Measurements from ENCODE around the gene NT5DC3. TPM values are rescaled to one million over a fixed set of nuclear protein-coding genes. Genes with fewer than 3 reads are reported as not detected.

The NT5DC3 gene
- total RNA-seq, 1 donor from 2014 or later = 6.6 TPM

- intact Hi-C loops (cut with DNase I) = no loop called here
- TF ChIP-seq CTCF (IDR thresholded peaks at IDR 0.05) = no peak
- Histone ChIP-seq H3K4me1 (no peaks in the 10 kb centered on the region), H3K4me3 (no peak overlapping the region), H3K9me3 (no peaks in the 10 kb centered on the region), H3K36me3 (peaks cover 17 to 31% of the 10 kb centered on the region in 2 donors), H3K27ac (no peak overlapping the region), H3K27me3 (no peaks in the 10 kb centered on the region)
- no peak for DNase-seq (ENCODE audit: low spot score in 2 of 2)
These were observed 82.5 kb downstream of the NT5DC3 start for GRCh38 chr12:103758310-103759089.

GRCh38 chr12:103757248-103757647 lies 83.8 kb downstream of the NT5DC3 start:
- no peaks in the 10 kb centered on the region for H3K4me1 ChIP-seq
- H3K36me3 ChIP-seq = peaks cover 6 to 19% of the 10 kb centered on the region in 2 donors
- intact Hi-C loops (cut with DNase I) = no loop called here
- no peak overlapping the region for H3K4me3 ChIP-seq
- no peak for DNase-seq (ENCODE audit: low spot score in 2 of 2)
- no peak for TF ChIP-seq CTCF (IDR thresholded peaks at IDR 0.05)
- no peaks in the 10 kb centered on the region for H3K27me3 ChIP-seq
- H3K9me3 ChIP-seq = no peaks in the 10 kb centered on the region
- H3K27ac ChIP-seq = no peak overlapping the region

GRCh38 chr12:103756443-103756842 lies 84.6 kb downstream of the NT5DC3 start:
- H3K27ac ChIP-seq = no peak overlapping the region
- intact Hi-C loops (cut with DNase I) = no loop called here
- peaks cover 3 to 14% of the 10 kb centered on the region in 2 donors for H3K36me3 ChIP-seq
- no peak for DNase-seq (ENCODE audit: low spot score in 2 of 2)
- H3K27me3 ChIP-seq = no peaks in the 10 kb centered on the region
- no peak overlapping the region for H3K4me3 ChIP-seq
- H3K9me3 ChIP-seq = no peaks in the 10 kb centered on the region
- no peaks in the 10 kb centered on the region for H3K4me1 ChIP-seq
- TF ChIP-seq CTCF (IDR thresholded peaks at IDR 0.05) = no peak

- H3K4me3 ChIP-seq = no peak overlapping the region
- H3K27ac ChIP-seq = no peak overlapping the region
- peaks cover 0 to 6% of the 10 kb centered on the region in 2 donors for H3K36me3 ChIP-seq
- intact Hi-C loops (cut with DNase I) = no loop called here
- no peaks in the 10 kb centered on the region for H3K9me3 ChIP-seq
- DNase-seq (ENCODE audit: low spot score in 2 of 2) = no peak
- no peak for TF ChIP-seq CTCF (IDR thresholded peaks at IDR 0.05)
- H3K27me3 ChIP-seq = no peaks in the 10 kb centered on the region
- no peaks in the 10 kb centered on the region for H3K4me1 ChIP-seq
These were observed 85.6 kb downstream of the NT5DC3 start for GRCh38 chr12:103755425-103755824.

- Histone ChIP-seq H3K27ac (no peak overlapping the region), H3K4me3 (no peak overlapping the region), H3K9me3 (no peaks in the 10 kb centered on the region), H3K4me1 (no peaks in the 10 kb centered on the region), H3K27me3 (no peaks in the 10 kb centered on the region), H3K36me3 (no peaks in the 10 kb centered on the region)
- TF ChIP-seq CTCF (IDR thresholded peaks at IDR 0.05) = no peak
- intact Hi-C loops (cut with DNase I) = no loop called here
- no peak for DNase-seq (ENCODE audit: low spot score in 2 of 2)
These were observed 89.4 kb downstream of the NT5DC3 start for GRCh38 chr12:103751600-103751999.

Data from ascending aorta (tissue), 2 donors.